SW480 (cell line): ENCODE data around the gene NKX2-4.

Experiments used
- DNase-seq: peaks from one replicate; pipeline ENCODE4 v3.0.0-alpha.2; 2016; ENCODE audit warnings: low spot score

Gene NKX2-4

DNA sequence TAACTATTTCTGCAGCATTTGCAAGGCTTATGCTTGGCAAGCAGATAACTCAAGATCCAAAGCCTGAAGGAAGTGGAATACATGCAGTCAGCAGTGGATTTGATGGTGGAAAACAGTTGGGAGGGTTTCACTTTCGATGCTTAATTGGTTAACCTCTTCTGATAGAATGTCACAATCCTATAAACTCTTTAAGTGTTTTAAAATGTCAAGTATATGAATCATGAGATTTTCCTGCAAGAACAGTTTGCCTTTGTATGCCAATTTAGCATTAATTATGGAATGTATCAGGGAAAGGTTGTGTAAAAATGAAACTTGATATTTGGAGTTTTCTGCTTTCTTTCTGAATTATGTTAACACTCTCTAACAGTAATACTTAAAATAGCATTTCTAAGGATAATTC is 36.6 kb downstream of the NKX2-4 start:
- DNase-seq = no peak

DNA sequence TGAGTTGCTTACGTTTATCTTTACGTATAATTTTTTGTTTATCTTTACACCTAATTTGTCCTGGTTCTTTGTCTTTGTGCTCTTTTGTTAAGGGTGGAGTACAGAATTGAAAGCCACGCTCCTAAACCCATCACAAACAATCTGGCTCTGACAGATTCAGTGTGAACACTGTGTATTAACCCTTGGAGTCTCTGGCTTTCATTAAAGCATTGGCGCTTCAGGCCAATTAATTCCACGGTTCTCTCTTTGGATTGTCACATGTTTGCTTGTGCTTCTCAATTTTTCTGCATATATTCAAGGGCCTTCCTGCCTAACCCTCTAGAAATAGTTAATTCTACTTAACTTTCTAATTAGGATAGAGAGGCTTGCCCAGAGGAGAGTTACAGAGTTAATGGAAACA is 38.6 kb downstream of the NKX2-4 start:
- DNase-seq = no peak

DNA sequence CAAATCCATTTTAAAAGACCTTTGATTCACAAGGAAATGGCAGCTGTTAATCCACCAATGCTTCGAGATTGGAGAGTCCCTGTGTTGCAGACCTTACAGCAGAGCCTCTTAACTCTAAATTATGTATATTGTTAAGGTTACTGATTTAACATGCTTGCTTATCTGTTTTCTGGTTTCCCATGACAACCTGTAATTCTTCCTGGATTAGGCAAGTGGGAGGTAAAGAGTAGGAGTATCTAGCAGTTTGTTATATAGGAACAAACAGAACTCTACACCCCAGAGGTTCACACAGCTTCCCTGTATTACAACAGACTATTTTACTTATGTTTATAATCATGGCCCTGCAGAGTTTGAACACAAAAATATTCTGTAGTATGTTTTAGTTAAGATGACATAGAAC is 39.5 kb downstream of the NKX2-4 start:
- no peak for DNase-seq

DNA sequence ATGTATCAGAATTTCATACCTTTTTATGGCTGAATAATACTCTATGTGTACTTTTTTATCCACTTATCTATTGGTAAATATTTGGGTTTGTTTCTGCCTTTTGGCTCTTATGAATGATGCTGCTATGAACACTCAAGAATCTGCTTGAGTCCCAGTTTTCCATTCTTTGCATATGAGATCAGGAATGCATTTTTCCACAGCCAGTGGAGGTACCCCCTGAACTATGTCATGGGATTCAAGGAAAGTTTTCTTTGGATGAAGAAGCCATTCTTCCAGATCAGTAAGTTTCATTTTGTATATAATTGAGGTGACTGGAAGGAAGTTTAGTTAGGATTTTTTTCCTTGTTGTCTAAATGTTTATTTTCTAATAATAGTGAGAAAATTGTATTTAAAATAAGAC is 40.9 kb downstream of the NKX2-4 start:
- no peak for DNase-seq

DNA sequence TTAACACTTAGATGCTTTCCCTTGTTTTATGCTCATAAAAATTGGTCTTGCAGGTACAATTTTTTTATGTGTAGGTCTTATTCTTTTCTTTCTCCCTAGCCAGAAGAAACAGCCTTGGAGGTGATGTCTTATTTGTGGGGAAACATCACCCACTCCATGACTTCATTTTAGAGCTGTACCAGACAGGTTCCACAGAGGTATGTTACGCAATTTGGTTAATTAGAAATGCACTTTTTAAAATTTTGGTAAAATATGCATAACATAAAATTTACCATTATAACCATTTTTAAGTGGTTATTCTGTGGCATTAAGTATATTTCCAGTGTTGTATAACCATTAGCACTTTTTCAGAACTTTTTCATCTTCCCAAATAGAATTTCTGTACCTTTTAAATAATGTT is 41.3 kb downstream of the NKX2-4 start:
- no peak for DNase-seq

DNA sequence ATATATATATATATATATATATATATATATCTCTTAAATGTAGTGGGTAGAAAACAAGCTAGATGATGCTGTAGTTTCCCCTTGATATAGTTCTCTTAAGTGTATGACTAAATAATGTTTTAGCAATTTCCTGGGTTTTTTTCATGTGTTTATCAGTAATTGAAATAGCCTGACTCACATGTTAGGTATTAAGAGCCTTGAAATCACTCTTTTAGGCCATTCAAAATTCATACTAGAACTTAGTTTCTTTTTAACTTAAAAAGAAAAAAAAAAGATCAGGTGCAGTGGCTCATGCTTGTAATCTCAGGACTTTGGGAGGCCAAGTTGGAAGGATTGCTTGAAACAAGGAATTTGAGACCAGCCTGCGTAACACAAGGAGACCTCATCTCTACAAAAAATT is 44.1 kb downstream of the NKX2-4 start:
- no peak for DNase-seq

DNA sequence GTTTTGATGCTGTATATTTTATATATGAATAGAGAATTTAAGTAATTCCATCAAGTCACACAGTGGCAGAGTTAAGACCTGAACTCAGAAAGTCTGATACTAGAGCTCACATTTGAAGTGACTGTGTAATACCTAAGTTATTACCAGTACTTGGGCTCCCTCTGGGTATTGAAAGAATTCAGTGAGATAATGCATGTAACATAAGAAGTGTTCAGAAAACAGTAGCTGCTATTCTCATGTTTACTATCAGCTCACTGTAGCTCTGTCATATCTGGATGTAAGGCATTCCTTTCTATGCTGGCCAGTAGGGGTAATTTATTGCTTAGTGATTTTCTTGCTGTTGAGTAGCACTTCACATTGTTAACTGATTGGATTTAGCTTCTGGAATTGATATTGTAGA is 44.6 kb downstream of the NKX2-4 start:
- DNase-seq = no peak
